ENCODE results near the gene AHDC1. TPM values are rescaled to one million over a fixed set of nuclear protein-coding genes. Genes with fewer than 3 reads are reported as not detected.

The AHDC1 gene
- total and polyA plus RNA-seq, 9 of the 15 experiments (the other 6 are each of a cell fraction or from before 2014, with no cell fraction given) = 0.21 to 36.4 (median 4.7) TPM

GRCh38 chr1:27556781-27557595 is 47.0 kb downstream of the AHDC1 start (continued):
- TF ChIP-seq HMG20B (CRISPR knock-in tag; IDR thresholded peaks at IDR 0.05) (no peak), RBM15 (IDR thresholded peaks at IDR 0.05; ENCODE audit: insufficient read depth, low read length) (no peak), MTF1 (CRISPR knock-in tag; IDR thresholded peaks at IDR 0.05; ENCODE audit: borderline replicate concordance) (no peak), BHLHE40 (IDR thresholded peaks at IDR 0.05; ENCODE audit: low read length) (0 out of 2 replicates have a peak, but pooled peaks have one; percentile 11), ZNF316 (IDR thresholded peaks at IDR 0.05) (0 out of 2 replicates have a peak, but pooled peaks have one; percentile 3), CHD2 (IDR thresholded peaks at IDR 0.05; ENCODE audit: low read depth, low read length) (no peak), ZNF778 (CRISPR knock-in tag; IDR thresholded peaks at IDR 0.05) (no peak), POLR3G (IDR thresholded peaks at IDR 0.05; ENCODE audit: extremely low read depth, insufficient read length, insufficient replicate concordance) (no peak), ZNF717 (CRISPR knock-in tag; IDR thresholded peaks at IDR 0.05) (no peak), ZNF143 (CRISPR knock-in tag; IDR thresholded peaks at IDR 0.05) (no peak), ELK3 (CRISPR knock-in tag; IDR thresholded peaks at IDR 0.05) (no peak), KDM1A (IDR thresholded peaks at IDR 0.05) (no peak; a peak in 1 of 4 replicates), MTA2 (IDR thresholded peaks at IDR 0.05; ENCODE audit: low read depth) (no peak), DPF2 (IDR thresholded peaks at IDR 0.05) (0 out of 2 replicates have a peak, but pooled peaks have one; percentile 57), FOXM1 (IDR thresholded peaks at IDR 0.05; ENCODE audit: low read depth) (0 out of 2 replicates have a peak, but pooled peaks have one; percentile 8), FOXM1 (CRISPR knock-in tag; IDR thresholded peaks at IDR 0.05; ENCODE audit: low read depth) (no peak), E2F4 (CRISPR knock-in tag; IDR thresholded peaks at IDR 0.05; ENCODE audit: low read depth) (no peak), MECOM (CRISPR knock-in tag; IDR thresholded peaks at IDR 0.05) (no peak)
- TF ChIP-seq, protein P1, sequence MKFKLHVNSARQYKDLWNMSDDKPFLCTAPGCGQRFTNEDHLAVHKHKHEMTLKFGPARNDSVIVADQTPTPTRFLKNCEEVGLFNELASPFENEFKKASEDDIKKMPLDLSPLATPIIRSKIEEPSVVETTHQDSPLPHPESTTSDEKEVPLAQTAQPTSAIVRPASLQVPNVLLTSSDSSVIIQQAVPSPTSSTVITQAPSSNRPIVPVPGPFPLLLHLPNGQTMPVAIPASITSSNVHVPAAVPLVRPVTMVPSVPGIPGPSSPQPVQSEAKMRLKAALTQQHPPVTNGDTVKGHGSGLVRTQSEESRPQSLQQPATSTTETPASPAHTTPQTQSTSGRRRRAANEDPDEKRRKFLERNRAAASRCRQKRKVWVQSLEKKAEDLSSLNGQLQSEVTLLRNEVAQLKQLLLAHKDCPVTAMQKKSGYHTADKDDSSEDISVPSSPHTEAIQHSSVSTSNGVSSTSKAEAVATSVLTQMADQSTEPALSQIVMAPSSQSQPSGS (CRISPR knock-in tag; IDR thresholded peaks at IDR 0.05) = no peak
- TF ChIP-seq, protein P2, sequence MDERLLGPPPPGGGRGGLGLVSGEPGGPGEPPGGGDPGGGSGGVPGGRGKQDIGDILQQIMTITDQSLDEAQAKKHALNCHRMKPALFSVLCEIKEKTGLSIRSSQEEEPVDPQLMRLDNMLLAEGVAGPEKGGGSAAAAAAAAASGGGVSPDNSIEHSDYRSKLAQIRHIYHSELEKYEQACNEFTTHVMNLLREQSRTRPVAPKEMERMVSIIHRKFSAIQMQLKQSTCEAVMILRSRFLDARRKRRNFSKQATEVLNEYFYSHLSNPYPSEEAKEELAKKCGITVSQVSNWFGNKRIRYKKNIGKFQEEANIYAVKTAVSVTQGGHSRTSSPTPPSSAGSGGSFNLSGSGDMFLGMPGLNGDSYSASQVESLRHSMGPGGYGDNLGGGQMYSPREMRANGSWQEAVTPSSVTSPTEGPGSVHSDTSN (CRISPR knock-in tag; IDR thresholded peaks at IDR 0.05; ENCODE audit: low read depth) = no peak
- TF ChIP-seq, protein P2 (tag; conservative IDR thresholded peaks at IDR 0.05; ENCODE audit: low read depth) = no peak

Data from K562 (cell line).